AG10803 (cell line): Measurements from ENCODE around the gene UST.
"Not testable (repeated sequence)": the region's sequence is repeated elsewhere in the genome, so short reads cannot be mapped to it uniquely, and the experiment has no call there.

Experiments used
- DNase-seq: peaks from one replicate; pipeline ENCODE4 v3.0.0; 2010; ENCODE audit warnings: low read depth
- H3K4me3 ChIP-seq: 2 replicates; pipeline ENCODE4 v1.5.1; 2011; ENCODE audit warnings: mild to moderate bottlenecking, low read length, control low read depth
- TF ChIP-seq, protein P1 (sequence below): conservative IDR thresholded peaks from 2 replicates; pipeline ENCODE4 v1.5.1; 2011; ENCODE audit warnings: mild to moderate bottlenecking, low read length, control low read depth, inconsistent platforms

Gene UST

DNA sequence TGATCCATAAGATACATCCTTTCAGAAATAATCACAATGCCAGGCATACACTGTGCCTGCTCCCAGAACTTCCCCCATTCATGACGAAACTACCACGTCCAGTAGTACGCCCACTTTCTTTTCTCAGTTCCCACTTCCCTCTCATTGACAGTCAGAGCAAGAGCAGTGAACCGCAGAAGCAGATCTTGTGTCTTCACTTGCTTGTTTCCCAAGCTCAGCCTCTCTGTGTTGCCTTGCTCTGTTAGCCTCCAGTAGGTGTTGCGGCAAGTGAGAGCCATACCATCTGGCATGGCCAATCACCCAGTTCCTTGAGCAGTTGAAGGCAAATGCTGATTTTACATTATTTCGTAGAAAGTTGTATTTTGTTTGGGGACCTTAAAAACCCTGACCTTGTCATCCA, 11.7 kb downstream of the UST start:
- no peak for DNase-seq
- TF ChIP-seq, protein P1, sequence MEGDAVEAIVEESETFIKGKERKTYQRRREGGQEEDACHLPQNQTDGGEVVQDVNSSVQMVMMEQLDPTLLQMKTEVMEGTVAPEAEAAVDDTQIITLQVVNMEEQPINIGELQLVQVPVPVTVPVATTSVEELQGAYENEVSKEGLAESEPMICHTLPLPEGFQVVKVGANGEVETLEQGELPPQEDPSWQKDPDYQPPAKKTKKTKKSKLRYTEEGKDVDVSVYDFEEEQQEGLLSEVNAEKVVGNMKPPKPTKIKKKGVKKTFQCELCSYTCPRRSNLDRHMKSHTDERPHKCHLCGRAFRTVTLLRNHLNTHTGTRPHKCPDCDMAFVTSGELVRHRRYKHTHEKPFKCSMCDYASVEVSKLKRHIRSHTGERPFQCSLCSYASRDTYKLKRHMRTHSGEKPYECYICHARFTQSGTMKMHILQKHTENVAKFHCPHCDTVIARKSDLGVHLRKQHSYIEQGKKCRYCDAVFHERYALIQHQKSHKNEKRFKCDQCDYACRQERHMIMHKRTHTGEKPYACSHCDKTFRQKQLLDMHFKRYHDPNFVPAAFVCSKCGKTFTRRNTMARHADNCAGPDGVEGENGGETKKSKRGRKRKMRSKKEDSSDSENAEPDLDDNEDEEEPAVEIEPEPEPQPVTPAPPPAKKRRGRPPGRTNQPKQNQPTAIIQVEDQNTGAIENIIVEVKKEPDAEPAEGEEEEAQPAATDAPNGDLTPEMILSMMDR, result no peak
- H3K4me3 ChIP-seq, result no peak overlapping the region

DNA sequence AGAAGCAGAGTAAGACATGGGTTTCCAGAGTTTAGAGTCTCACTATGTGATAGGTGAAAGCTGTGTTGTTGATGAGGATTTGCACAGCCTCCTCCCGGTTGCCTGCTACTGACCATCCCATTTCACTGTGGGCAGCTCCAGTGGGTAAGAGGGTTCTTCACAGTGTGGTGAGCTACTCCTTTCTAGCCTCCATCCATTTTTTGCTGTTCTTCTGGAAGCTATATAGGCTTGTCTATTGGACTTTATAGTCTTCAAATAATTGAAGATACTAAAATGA, 13.4 kb downstream of the UST start:
- peak overlapping the region; percentile 61 for H3K4me3 ChIP-seq
- no peak for DNase-seq

DNA sequence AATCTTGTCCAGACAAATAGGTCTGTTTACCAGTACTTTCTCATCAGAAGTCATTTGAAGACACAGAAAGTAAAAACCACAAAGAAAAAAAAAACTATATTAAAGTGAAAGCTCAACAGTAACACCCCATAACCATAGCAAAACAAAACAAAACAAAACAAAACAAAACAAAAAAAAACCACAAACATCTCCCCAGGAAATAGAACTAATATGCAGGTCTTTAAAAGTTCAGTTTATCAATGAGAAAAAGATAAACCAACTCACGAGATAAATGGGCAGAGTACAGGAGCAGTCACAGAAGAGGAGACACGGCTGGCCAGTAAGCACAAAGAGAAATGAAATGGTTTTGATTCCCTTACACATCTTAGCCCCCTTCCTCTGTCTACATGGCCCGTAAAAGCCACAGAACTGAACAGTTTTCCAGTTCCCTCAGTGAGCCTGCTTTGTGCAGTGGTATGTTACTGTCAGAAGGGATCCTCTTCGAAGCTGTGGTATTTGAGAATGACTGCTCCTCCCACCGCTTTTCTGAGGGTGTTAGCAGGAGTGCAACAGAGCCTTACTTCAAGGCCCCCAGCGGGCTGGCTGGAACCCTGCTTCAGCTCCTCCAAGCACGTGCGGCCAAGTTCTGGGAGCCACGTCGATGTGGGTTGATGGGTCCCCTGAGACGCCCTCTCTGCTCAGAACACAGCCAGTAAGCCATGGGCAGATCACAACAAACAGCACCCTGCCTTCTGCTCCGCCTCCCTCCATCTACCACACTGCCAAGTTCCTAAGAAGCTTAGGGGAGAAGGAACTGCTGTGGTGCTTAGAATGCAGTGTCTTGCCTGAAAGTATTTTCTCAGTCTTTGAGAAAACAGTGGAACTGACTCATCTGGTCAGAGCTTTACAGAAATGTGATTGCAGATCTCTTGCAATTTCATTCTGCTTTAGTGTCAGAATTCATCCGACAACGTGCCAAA, 14.0 kb downstream of the UST start:
- TF ChIP-seq, protein P1, result 0 out of 2 replicates have a peak, but pooled peaks have one; percentile 7
- DNase-seq, result peak; percentile 98
- peak overlapping the region; percentile 61 for H3K4me3 ChIP-seq

More for the DNA sequence above, 13.4 kb downstream of the UST start:
- TF ChIP-seq, protein P1, result no peak

GRCh38 chr6:148761527-148762011, 14.7 kb downstream of the UST start:
- DNase-seq, result peak; percentile 59
- TF ChIP-seq, protein P1, result no peak
- peak overlapping the region; percentile 61 for H3K4me3 ChIP-seq

DNA sequence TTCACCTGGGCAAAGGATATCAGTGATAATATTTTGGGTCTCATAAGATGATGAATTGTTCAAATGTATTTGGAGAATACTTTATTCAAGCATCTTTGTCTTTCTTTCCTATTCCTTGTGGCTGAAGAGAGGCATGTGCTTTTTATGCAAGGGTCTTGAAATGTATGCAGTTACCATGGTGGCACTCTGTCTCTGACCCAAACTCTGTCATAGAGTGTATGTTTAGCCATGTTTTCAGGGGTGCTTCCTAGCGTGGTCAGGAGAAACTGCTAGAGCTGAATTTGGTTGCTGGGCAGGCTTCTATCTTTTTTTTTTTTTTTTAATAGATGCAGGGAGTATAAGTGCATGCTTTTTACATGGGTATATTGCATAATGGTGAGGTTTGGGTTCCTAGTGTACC, 15.4 kb downstream of the UST start:
- TF ChIP-seq, protein P1, result no peak
- no peak overlapping the region for H3K4me3 ChIP-seq
- no peak for DNase-seq

- DNase-seq, H3K4me3 ChIP-seq: not testable (repeated sequence)
These were observed 17.6 kb downstream of the UST start for GRCh38 chr6:148764259-148765020.

GRCh38 chr6:148765898-148766808, 19.3 kb downstream of the UST start:
- DNase-seq, result no peak
- no peak overlapping the region for H3K4me3 ChIP-seq
- TF ChIP-seq, protein P1, result no peak
